Measurements from ENCODE around the gene TPRN.

The TPRN gene

DNA sequence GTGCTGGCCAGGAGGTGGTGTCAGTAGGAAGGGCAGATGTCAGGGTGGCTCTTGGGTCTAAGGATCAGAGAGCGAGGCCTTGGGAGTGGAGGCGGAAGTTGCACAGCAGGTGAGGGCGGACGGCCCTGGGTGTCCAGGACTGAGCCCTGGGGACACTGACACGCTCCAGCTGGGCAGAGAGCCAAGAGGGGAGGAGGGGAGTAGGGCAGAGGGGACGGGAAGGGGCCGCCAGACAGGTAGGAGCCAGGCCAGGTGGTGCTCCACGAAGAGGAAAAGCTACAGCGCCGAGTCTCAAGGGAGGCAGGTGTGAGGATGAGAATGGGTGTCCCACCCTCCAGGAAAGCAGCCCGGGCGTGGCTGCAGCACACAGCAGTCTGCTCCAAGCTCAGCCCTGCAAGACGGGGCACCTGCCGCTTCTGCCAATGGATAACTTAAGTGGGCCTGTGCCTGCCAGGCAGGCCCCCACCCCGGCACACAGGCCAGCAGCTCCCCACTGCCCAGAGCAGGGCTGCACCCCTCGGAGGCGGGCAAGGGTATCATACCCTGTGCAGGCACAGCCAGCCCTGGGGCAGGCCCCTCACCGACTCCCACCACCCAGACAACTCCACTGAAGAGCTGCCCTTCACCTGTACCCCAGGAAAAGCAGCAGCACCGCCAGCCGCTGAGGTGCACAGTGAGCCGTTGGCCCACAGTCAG is 4.9 kb downstream of the TPRN start:
- TF ChIP-seq, protein P1, sequence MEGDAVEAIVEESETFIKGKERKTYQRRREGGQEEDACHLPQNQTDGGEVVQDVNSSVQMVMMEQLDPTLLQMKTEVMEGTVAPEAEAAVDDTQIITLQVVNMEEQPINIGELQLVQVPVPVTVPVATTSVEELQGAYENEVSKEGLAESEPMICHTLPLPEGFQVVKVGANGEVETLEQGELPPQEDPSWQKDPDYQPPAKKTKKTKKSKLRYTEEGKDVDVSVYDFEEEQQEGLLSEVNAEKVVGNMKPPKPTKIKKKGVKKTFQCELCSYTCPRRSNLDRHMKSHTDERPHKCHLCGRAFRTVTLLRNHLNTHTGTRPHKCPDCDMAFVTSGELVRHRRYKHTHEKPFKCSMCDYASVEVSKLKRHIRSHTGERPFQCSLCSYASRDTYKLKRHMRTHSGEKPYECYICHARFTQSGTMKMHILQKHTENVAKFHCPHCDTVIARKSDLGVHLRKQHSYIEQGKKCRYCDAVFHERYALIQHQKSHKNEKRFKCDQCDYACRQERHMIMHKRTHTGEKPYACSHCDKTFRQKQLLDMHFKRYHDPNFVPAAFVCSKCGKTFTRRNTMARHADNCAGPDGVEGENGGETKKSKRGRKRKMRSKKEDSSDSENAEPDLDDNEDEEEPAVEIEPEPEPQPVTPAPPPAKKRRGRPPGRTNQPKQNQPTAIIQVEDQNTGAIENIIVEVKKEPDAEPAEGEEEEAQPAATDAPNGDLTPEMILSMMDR (IDR thresholded peaks at IDR 0.05; ENCODE audit: low read depth, low read length) = no peak
- H3K4me3 ChIP-seq (ENCODE audit: low read depth, low read length) = no peak overlapping the region

DNA sequence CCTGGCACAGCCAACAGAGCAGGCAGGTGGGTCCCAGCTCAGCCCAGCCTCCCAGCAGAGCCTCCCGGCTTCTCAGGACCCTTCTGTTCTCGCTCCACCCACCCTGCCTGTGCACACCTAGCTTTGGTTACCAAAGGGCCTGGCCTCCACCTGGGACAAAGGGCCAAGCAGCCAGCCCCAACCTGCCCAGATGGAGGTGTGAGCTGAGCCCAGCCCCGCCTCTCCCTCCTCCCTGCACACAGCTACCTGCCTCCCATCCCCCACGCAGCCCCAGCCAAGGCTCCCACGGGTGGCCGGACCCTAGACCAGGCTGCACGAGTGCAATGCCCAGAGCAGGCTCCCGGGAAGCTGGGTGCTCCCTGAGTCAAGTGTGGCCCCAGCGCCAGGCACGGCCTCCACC is 5.6 kb downstream of the TPRN start:
- TF ChIP-seq, protein P1 (IDR thresholded peaks at IDR 0.05; ENCODE audit: low read depth, low read length) = no peak
- no peak overlapping the region for H3K4me3 ChIP-seq (ENCODE audit: low read depth, low read length)

DNA sequence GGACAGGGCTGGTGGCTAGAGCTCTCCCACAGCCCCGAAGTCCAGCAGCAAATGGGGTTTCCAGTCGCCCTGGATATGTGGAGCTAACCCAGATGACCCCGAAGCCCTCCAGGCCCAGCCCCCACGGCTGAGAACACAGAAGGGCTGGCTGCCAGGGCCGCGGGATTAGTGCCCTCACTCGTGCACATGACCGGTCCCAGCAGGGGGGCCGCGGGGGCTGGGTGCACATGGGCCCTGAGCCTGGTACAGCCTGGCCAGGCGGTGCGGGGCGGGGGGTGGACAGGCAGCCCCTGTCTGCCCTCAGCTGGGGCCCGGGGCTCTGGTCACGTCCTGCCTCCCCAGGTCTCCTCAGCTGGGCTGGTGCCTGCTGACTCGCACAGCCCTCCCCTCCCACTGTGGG is 6.2 kb downstream of the TPRN start:
- TF ChIP-seq, protein P1 (IDR thresholded peaks at IDR 0.05; ENCODE audit: low read depth, low read length) = no peak
- no peak overlapping the region for H3K4me3 ChIP-seq (ENCODE audit: low read depth, low read length)

DNA sequence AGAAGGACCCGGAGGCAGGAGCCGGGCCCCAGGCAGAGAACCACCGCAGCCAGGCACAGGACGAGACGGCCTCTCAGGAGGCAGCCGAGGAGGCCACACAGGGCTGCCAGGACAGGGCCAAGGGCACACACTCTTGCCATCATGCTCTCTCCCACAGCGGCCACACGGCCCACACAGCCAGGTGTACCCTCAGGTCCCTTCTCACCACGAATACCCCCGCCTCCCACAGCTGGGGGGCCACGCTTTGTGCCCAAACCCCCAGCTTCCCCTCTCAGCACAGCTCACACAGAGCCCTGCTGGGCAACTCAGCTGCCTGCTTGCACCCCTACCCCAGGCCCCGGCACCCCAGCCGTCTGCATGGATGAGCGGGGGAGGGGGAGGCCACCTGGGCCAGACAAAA is 6.8 kb downstream of the TPRN start:
- no peak overlapping the region for H3K4me3 ChIP-seq (ENCODE audit: low read depth, low read length)
- TF ChIP-seq, protein P1 (IDR thresholded peaks at IDR 0.05; ENCODE audit: low read depth, low read length) = no peak

DNA sequence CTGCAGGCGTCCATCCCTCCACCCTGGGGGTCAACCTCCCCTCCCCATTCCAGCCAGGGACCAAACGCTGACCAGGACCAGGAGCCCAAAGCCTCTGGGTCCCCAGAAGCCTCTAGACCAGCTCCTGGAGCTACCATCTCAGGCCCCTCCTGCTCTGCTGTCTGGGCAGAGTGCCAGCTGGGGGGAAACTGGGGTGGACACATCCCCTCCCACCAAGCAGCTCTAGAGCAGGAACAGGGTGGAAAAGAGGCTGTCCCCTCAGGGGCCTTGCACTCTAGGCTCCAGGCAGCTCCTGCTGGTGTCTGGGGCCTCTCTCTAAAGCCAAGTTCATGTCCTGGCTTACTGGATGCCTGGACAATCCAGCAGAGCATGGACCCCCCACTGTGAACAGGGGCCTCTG is 7.7 kb downstream of the TPRN start:
- TF ChIP-seq, protein P1 (IDR thresholded peaks at IDR 0.05; ENCODE audit: low read depth, low read length) = no peak
- no peak overlapping the region for H3K4me3 ChIP-seq (ENCODE audit: low read depth, low read length)

DNA sequence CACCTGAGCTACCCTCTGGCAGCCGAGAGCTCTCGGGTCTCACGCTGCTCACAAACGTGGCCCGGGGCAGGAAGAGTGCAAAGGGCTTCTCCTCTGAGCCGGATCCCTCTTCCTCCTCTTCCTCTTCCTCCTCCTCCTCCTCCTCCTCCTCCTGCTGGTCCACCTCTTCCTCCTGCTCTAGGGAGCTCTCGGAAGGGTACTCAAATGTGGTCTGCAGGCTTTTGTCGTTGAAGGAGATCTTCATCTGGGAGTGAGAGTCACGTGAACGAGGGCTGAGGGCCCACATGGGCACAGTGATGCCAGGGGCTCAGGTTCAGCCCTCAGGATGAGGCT is 8.1 kb downstream of the TPRN start:
- TF ChIP-seq, protein P1 (IDR thresholded peaks at IDR 0.05; ENCODE audit: low read depth, low read length) = no peak

DNA sequence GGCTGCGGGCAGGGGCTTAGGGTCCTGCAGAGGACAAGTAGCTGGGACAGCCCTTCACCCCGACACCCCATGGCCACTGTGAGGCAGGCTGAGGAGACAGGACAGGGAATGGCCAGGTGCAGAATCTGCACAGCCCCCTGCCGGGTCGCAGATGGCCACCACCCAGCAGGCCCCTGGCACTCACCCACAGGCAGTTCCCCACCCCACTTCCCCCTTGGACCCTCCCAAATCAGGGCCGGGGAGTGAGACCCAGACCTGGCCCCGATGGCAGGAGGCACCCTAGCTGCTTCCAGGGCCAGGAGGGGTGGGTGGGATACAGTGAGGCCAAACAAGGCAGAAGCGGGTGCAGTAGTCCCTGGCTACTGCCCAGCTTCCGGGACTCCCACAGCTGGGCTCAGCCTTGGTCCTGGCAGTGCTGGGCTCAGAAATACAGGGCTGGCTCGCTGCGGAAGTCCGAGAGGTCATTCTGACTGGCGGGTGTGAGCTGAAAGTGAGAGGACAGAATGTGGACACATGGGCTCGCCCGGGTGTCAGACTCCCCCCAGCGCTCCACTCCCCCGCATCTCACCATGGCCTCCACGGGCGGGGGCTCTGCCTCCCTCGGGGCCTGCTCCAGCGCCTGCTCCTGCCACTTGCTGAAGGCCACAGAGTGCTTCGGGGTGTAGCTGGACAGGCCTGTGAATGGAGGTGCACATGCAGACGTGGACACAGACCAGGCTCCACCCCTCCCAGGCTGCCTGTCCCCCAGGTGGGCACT is 8.7 kb downstream of the TPRN start:
- TF ChIP-seq, protein P1 (IDR thresholded peaks at IDR 0.05; ENCODE audit: low read depth, low read length) = no peak
- H3K4me3 ChIP-seq (ENCODE audit: low read depth, low read length) = no peak overlapping the region

More for the DNA sequence above, 8.1 kb downstream of the TPRN start:
- no peak overlapping the region for H3K4me3 ChIP-seq (ENCODE audit: low read depth, low read length)

All from WI38 (cell line).